Subcutaneous adipose tissue (tissue), 4 donors: ENCODE data around the gene IGSF9B. TPM values are rescaled to one million over a fixed set of nuclear protein-coding genes. Genes with fewer than 3 reads are reported as not detected.

Experiments
- total RNA-seq, 4 donors: library from RNA; depleted of rRNA; stranded (reverse); fragments of >200 nt; gene quantifications; one replicate each; pipeline ENCODE4 v1.1.0, GENCODE V29; 2016
- TF ChIP-seq, protein P1 (sequence below): fragments of 450-650 bp; IDR thresholded peaks from one replicate; pipeline ENCODE4 v1.5.1; 2016; ENCODE audit warnings: low read depth, mild to moderate bottlenecking, control low read depth, antibody characterized with exemption, moderate library complexity

The IGSF9B gene
- total RNA-seq, 4 donors from 2014 or later = 1.0 to 6.8 (median 2.3) TPM

DNA sequence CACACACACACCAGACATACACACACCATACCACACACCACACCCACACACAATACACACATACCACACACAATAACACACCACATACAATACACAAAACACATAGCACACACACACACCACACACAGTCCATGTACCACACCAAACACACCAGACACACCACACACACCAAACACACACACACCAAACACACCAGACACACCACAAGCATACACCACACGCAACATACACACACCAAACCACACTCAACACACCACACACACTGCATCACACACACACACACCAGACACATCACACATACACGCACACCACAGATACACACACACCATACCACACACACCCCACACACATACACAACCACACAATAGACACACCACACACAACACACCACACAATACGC lies 54.8 kb downstream of the IGSF9B start:
- TF ChIP-seq, protein P1, sequence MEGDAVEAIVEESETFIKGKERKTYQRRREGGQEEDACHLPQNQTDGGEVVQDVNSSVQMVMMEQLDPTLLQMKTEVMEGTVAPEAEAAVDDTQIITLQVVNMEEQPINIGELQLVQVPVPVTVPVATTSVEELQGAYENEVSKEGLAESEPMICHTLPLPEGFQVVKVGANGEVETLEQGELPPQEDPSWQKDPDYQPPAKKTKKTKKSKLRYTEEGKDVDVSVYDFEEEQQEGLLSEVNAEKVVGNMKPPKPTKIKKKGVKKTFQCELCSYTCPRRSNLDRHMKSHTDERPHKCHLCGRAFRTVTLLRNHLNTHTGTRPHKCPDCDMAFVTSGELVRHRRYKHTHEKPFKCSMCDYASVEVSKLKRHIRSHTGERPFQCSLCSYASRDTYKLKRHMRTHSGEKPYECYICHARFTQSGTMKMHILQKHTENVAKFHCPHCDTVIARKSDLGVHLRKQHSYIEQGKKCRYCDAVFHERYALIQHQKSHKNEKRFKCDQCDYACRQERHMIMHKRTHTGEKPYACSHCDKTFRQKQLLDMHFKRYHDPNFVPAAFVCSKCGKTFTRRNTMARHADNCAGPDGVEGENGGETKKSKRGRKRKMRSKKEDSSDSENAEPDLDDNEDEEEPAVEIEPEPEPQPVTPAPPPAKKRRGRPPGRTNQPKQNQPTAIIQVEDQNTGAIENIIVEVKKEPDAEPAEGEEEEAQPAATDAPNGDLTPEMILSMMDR = no peak

DNA sequence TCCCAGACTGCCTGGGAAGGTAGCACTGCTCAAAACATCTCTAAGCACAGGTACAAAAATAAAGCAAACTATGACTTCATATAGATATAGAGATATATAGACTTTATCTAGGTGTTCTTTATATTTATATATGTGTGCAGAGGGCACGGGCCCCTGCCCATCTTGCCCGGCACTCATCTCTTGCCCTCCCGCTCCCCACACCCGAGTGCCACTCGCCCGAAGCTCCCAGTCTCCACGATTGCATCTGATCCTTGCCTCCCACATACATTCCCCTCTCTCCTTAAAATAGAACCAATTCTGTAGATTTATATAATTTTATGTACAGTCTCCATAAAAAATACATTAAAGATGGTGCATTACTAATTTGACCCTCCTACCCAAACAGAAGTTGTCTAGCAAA lies 55.5 kb downstream of the IGSF9B start:
- TF ChIP-seq, protein P1 = no peak

DNA sequence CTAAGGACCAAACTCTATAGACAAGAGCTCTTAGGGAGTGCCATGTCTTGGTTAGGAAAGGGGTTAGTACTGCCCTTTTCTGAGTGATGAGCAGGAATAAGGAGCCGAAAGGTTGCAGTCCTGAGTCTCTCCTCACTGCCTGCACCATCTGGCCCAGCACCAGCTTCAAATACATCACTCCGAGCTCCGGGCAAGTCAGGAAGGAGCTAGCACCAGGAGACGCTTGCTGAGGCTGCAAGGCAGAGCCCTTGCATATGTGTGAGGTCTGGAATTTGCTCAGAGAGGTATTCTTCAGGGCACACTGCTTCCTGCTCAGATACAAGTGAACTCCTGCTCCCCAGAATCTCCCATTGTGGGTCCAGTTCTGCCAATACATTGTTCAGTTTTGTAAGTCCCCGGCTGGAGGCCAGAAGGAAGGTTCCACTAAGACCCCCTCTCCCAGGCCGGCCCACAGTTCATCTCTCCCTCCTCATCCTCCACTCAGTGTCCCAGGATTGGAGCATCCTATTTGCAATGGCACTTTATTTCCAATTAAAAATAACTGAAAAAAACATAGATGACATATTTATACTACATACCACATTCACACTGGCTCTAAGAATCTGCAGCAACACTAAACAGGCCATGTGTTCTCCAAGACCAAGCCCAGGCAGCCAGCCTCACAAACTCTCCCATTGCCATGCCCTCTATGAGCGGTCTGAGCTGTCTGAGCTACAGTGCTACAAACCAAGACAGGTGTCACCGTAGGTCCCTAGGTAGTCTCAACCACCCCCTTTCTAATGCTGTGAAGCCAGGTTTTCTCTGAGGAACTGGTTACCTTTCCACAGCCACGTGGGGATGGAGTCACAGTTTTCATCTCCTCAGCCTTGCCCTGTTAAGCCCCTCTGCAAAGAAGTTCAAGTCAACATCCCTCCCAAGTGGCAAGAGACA lies 56.3 kb downstream of the IGSF9B start:
- TF ChIP-seq, protein P1 = no peak

DNA sequence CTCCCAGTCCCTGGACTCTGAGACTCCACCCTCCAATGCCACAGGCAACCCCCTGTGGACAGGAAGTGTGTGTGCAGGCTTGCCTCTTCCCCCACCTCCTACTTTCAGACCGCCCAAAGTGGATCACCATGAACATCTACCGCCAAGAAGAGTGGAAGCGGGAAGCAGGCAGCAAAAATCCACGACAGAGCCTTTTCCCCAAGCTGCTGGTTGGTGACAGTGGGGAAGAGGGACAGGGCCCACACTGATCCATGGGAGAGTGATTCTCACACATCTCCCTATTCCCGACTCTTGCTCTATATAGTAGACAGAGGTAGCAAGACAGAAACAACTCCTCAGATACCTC lies 58.0 kb downstream of the IGSF9B start:
- TF ChIP-seq, protein P1 = no peak

DNA sequence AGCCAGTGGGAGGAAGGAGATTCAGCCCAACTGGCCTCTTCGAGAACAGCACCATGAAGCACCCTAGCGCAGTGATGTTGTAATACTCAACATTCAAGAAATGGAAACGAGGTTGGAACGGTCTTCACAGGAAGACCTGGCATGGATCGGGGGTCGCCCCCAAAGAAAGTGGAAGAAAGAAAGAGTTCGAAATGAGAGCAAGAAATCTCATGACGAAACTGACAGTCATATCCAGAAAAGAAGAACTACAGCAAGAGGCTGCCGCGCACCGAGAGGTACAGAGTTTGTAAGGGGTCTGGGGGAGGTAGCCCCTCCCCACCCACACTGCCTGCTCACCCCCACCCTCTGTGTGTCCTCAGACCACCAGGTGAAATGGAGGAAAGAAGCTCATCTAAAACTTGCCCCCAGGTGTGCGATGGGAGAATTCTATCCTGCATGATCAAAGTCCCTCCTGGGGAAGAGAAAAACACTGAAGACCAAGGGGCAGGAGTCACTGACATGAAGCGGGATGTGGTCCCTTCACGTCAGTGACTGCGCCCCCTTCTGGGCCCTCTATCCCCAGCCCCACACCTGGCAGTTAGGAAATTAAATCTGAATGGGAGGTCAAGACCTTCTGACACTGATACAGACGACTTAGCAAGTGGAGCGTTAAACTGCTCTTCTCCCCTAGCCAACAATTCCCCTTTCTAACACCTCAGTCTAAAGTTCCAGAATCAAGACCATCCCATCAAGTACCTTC lies 58.6 kb downstream of the IGSF9B start:
- TF ChIP-seq, protein P1 = no peak

DNA sequence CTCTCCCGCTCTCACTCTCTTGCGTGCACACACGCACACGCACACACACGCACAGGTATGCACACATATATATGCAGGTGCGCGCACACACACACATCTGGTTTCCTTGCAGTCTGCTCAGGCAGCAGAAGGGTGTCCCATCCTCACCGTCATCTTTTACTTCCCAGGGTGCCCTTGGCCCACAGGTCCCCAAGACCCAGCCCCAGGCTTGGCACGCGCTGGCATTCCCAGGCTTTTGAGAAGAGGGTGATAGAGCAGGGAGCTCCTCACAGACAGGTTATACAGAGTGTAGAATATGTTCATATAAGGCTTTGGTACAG lies 59.5 kb downstream of the IGSF9B start:
- TF ChIP-seq, protein P1 = no peak

DNA sequence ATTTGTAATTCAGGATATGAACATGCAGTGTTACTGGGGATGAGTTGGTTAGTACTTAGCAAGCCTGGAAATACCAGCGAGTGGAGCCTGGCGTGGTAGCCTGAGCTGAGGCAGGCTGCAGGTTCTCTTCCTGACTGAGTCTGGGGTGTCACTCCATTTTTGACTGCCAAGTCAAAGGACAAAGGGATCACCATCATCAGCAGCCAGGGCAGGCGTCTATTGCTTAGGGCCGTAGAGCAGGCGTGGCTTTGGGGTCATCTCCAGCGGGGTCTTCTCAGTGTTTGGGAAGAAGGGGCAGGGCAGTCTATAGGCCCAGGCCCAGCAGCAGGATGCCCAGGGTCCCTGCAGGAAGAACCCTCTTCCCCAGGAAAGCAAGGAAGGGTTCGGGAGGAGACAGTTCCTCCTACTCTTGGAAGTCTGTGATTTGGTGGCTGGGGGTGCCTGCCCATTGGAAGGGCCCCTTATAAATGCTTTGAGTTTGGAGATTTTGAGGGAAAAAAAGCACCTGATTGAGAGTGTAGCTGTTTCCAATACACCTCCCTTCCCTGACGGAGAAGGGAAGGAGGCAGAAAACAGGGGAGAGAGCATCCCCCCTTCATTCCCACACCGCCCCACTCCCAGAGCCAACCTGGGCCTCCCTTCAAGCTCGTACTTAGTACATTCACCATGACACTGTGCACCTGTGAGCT lies 60.0 kb downstream of the IGSF9B start:
- TF ChIP-seq, protein P1 = no peak
